AG10803 (cell line): Measurements from ENCODE around the gene SIRT7.

Experiments used
- DNase-seq: peaks from one replicate; pipeline ENCODE4 v3.0.0; 2010; ENCODE audit warnings: low read depth
- H3K4me3 ChIP-seq: 2 replicates; pipeline ENCODE4 v1.5.1; 2011; ENCODE audit warnings: mild to moderate bottlenecking, low read length, control low read depth
- TF ChIP-seq, protein P1 (sequence below): conservative IDR thresholded peaks from 2 replicates; pipeline ENCODE4 v1.5.1; 2011; ENCODE audit warnings: mild to moderate bottlenecking, low read length, control low read depth, inconsistent platforms

The SIRT7 gene

DNA sequence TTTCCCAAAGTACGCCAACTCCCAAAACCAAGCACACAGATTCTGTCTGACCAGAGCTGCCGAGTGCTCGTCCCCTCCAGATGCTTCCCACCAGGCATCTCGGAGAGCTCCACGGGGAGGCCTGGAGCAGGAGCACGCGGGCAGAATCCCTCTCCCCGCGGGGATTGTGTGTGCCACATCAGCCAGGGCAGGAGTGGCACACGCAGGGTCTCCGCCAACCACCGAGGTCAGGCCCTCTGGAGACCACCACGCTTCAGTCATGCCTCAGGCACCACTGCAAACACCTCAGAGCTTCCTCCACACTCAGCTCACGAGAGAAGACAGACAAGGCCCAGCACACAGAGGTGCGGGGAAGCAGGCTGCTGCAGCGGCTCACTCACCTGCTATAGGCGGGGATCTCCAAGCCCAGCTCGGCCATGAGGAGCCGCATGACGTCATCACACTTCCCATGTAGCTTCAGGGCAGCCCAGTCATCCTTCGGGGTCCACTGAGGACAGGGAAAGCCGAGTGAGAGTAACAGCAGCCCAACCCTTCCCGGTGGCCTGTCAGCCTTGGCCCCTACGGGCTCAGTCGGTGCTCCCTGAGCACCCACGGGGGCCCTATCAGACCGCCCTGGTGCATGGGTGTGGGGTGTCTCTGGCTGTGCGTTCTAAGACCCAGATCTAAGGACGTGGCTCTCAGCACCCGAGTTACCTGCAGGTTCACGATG lies 4.4 kb downstream of the SIRT7 start:
- TF ChIP-seq, protein P1, sequence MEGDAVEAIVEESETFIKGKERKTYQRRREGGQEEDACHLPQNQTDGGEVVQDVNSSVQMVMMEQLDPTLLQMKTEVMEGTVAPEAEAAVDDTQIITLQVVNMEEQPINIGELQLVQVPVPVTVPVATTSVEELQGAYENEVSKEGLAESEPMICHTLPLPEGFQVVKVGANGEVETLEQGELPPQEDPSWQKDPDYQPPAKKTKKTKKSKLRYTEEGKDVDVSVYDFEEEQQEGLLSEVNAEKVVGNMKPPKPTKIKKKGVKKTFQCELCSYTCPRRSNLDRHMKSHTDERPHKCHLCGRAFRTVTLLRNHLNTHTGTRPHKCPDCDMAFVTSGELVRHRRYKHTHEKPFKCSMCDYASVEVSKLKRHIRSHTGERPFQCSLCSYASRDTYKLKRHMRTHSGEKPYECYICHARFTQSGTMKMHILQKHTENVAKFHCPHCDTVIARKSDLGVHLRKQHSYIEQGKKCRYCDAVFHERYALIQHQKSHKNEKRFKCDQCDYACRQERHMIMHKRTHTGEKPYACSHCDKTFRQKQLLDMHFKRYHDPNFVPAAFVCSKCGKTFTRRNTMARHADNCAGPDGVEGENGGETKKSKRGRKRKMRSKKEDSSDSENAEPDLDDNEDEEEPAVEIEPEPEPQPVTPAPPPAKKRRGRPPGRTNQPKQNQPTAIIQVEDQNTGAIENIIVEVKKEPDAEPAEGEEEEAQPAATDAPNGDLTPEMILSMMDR = no peak
- no peak overlapping the region for H3K4me3 ChIP-seq
- DNase-seq = no peak

DNA sequence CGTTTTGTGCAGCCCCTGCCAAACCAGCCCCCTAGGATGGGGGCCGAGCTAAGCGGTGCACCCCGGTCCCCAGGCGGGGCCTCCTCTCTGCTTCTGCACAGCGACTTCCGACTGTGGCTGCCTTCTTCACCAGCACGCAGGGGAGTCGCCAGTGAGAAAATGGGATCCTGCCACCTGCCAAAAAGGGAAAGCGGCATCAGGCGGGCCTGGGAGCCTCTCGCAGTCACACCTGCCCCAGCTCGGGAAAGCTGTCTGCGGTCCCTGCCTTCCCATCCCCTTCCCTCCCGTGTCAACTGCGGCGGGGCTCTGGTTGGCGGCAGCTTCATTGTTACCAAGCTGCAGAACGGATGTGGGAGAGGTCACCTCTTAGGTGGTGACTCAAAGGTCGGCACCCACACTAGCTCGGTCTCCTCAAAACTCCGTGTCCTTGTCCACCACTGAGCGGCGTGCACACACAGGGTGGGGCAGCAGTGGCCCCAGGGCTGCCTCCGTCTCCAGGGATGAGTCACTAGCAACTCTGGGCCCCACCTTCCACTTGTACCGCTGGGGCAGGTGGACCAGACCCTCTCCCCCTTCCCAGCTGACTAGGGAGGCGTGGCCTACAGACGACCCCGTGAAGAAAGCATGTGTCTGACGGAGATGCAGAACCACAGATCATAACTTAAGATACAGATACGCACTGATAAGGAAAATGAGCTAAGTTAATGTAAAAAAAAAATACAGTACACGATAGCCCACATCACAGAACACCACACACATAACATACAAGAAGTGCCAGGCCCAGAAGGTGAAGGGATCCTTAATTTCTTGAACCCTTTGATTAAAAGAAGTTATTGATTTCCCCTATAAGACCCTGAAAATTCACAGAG lies 5.3 kb downstream of the SIRT7 start:
- TF ChIP-seq, protein P1 = no peak
- no peak for DNase-seq

DNA sequence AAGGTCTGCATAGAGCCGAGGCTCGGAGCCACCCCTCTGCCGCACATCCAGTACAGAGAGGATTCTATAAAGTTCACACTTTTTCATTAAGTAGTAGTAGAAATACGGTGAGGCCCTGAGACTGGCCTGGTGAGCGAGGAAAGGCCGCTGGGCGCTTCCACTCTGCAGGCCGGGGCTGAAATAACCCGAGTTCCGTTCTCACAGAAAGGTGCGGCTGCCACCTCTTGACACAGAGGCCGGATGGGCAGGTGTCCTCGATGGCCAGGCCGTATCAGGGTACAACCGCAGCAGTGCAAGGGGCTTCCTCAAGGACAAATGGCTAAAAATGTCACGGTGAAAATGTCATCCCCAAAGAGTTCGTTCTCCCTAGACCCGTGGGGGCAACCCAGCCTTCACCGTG lies 6.0 kb downstream of the SIRT7 start:
- TF ChIP-seq, protein P1 = no peak
- H3K4me3 ChIP-seq = no peak overlapping the region
- DNase-seq = no peak

More for the DNA sequence above, 5.3 kb downstream of the SIRT7 start:
- H3K4me3 ChIP-seq = no peak overlapping the region

DNA sequence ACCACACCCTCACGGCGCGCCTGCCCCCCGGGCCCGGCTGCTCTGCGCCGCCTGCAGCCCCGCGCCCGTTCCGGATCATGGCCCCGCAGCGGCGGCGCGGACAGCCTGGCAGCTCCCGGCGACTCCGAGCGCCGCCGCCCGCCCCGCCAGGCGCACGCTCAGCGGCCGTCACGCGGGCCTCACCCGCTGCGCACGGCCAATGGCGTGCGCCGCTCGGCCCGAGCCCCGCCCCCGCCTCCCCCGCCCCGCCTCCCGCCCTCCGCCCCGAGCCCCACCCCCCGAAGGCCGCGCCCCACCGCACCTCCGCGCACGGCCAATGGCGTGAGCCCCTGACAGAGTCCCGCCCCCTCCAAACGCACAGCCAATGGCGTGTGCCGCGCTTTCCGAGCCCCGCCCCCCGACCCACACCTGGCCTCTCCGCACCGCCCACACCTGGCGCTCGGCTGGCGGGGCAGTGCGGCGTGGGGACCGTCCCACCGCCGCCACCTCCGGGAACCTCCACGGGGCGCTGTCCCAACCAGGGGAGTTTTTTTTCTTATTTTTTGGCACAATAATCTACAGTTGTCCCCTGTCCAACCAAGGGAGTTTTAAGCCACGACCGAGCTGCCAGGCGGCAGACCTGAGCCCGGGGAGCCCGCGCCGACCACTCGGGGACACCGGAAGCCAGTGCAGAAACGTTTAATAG lies 6.6 kb downstream of the SIRT7 start, which contains the start of gene PCYT2:
TSS of gene PCYT2 (minus strand) at position 123 of the 685 bp plus-strand sequence. CDS start at position 79, 44 bp downstream.
- H3K4me3 ChIP-seq = peak within 1 kb of the TSS; percentile 72
- TF ChIP-seq, protein P1 = no peak
- DNase-seq = peak; percentile 74

DNA sequence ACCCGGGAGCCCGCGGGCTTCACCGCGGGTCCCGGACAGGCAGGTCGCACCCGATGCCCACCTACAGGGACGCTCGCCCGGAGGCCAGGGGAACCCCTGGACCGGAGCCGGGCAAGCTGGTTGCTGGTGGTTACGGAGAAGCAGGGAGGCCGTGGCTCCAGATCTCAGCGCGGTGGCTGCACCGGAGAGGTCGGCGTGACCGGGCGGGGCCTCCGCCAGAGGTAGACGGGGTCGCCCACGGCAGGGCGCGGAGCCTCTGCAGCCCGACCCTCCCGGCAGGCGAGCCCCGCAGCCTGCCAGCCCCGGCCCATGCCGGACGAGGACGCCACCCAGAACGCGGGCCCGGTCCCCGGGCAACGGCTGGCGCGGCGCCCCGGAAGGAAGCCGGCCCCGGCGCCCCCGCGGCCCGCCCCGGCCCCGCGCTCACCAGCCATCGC lies 7.1 kb downstream of the SIRT7 start:
- DNase-seq = no peak
- H3K4me3 ChIP-seq = peak overlapping the region; percentile 72
- TF ChIP-seq, protein P1 = no peak

DNA sequence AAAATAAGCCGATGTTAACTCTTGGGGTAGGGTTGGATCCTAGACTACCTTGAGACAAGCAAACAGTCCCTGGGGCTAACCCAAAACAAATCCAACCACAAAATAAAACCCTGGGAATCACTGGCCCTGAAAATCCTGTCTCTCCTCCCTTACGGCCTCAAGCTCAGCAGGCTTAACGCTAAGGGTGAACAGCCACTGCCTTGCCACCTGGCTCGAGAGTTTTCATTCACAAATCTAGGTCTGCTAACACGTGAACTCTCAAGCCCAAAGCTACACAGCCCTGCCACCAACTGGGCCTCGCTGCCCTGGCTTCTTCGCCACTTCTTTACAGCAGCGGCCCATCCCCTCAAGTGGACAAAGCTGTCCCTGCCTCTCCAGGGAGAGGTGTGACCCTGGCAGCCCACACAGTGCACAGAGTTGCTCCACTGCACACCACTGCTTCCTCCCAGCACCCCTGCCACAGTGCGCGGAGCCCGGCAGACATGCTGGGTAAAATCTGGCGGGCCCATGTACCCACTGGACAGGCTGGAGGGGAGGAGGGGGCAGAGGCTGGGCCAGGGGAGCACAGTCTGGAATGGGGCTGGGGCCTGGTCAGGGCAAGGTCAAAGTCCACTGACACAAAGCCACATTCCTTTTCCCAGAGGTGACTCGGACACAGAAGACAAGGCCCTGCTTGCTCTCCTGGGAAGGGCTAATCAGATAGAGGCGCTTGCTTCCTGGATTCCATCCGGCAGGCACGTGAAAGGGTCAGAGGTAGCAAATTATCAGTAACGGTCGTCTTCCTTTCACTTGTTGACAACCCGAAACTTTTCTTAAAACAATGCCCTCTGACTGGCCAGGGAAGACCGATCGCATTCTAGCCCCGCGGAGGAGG lies 7.8 kb downstream of the SIRT7 start:
- no peak for DNase-seq
- peak overlapping the region; percentile 72 for H3K4me3 ChIP-seq
- TF ChIP-seq, protein P1 = no peak
